HuH-7 (cell line): ENCODE data around the gene NEUROD2.
A peak's percentile ranks its signal among the peaks of the same experiment; 100 is the strongest.

Experiments
- DNase-seq: peaks from one replicate; pipeline ENCODE4 v3.0.0; 2011; ENCODE audit warnings: low spot score

Gene NEUROD2

DNA sequence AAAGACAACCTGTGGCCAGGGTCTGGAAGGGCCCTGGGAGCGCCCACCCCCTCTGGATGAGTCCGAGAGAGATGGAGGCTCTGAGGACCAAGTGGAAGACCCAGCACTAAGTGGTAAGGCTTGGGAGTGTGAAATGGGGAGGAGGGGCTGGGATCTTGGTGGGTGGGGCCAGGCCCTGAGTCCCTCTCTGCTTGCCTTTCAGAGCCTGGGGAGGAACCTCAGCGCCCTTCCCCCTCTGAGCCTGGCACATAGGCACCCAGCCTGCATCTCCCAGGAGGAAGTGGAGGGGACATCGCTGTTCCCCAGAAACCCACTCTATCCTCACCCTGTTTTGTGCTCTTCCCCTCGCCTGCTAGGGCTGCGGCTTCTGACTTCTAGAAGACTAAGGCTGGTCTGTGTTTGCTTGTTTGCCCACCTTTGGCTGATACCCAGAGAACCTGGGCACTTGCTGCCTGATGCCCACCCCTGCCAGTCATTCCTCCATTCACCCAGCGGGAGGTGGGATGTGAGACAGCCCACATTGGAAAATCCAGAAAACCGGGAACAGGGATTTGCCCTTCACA is 28.0 kb upstream of the NEUROD2 start:
- DNase-seq = no peak

GRCh38 chr17:39634384-39634871 is 26.7 kb upstream of the NEUROD2 start:
- DNase-seq = peak; percentile 57

DNA sequence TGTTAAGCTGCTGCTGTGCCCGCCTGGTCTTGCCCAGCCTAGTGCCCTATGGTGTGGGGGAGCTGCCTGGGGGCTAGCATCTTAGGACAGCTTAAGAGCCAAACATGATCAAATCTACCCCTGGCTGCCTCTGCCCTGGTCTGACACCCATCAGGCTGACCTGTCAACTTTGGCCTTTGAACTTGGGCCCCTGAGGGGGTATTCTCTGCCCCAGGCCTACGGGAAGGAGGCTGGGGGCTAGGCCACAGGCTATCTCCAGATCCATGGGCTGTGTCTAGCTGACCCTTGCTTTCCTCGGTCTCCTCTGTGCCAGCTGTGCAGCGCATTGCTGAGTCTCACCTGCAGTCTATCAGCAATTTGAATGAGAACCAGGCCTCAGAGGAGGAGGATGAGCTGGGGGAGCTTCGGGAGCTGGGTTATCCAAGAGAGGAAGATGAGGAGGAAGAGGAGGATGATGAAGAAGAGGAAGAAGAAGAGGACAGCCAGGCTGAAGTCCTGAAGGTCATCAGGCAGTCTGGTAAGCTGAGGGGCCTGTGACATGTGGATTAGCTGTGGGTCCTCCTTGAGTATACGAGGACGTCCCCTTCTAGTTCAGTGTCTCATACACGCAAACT is 26.0 kb upstream of the NEUROD2 start:
- DNase-seq = no peak

GRCh38 chr17:39632153-39632941 is 24.6 kb upstream of the NEUROD2 start:
- DNase-seq = no peak

DNA sequence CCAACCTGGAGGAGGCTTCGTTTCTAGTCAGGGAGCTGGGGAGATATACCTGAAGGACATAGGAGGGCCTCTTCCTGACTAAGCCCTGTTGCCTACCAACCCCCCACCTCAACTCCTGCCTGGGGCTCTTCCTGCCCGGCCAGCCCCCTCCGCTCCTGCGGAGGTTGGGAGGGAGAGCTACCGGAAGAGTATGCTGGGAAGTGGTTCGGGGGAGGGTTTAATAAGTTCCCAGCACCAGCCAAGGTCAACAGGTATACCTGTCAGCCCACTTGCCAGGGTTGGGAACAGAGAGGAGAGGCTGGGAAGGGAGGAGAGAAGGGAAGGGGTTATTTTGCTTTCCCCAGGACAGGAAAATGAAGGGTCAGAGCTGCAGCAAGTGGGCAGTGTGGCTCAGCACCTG is 23.7 kb upstream of the NEUROD2 start:
- no peak for DNase-seq

DNA sequence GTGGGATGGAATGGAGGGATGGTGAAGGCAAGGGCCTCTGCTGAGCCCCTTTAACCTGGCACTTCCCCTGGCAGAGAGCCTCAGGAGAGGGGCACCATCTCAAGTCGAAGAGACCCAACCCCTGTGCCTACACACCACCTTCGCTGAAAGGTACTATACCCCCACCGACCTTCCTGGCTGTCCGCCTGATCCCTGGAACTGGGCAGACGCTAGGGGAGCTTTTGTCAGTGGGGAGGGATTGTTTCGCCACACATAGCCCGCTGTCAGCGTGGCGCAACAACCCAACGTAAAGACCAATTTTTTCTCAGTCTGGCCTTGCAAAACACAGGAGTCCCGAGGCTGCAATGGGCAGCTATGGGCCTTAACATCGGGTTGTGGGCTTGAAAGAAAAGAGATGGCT is 22.2 kb upstream of the NEUROD2 start:
- no peak for DNase-seq

- no peak for DNase-seq
Observed at GRCh38 chr17:39629494-39629880, 21.8 kb upstream of the NEUROD2 start.

- DNase-seq = no peak
Observed at GRCh38 chr17:39628655-39629493, 21.2 kb upstream of the NEUROD2 start.

DNA sequence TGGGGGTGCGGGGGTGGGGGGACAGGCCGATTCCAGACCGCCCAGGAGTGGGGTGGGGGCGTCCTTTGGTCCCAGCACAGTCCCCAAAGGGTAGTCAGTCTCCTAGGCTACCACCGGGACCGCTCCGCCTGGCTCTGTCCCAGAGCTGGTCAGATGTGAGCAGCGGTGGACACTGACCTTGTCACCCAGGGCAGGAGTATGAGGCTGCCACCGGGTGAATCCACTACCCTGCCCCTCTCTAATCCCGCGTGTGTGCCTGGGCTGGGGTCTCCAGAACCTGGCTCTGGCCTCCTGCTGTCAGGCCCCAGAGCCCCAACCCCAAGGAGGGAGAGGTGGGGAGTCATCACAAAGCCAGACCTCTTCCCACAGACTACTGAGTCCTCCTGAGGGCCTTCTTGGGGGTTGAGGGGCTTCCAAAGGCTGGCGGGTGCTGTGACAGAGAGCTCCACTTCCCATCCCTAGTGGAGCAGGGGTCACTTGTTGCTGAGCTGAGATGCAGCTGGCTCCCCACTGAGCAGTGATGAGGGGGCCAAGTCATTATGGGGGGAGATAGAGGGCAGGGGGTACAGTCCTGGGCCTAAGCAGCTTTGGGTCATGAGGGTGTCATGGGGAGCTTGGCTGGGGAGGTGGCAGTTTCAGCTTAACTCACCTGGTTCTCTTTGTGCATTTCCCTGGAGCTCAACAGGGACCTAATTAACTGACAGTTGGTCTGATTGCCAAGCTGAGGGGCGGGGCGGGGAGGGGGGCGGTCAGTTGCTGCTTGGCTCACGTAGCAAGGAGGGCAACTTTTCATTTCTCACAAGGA is 20.2 kb upstream of the NEUROD2 start:
- no peak for DNase-seq

GRCh38 chr17:39627047-39627711 is 19.5 kb upstream of the NEUROD2 start:
- DNase-seq = no peak

- DNase-seq = no peak
Observed at GRCh38 chr17:39626171-39627046, 18.7 kb upstream of the NEUROD2 start, which contains the start of gene PPP1R1B. PPP1R1B (plus strand) TSS chr17:39626952; CDS start chr17:39627393, 441 bp downstream.

- DNase-seq = no peak
Observed at GRCh38 chr17:39625198-39625785, 17.6 kb upstream of the NEUROD2 start.

DNA sequence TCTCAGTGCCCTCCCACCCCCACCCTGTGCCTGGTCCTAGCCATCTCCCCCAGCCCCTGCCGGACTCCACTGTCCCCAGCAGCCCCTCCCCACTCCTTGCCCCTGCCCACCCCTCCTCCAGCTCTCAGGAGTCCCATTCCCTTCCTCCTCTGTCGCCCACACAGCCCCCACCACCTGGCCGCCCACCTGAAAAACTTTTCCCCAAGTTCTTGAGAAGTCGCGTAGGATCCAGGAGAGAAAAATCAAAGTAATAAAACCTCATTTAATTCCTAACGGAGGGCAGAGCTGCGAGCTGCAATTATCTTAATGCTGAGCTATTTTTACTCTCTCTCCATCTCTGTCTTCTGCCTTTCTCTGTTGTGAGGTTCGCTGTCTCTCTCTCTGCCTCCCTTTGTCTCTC is 16.6 kb upstream of the NEUROD2 start:
- DNase-seq = no peak

- peak; percentile 86 for DNase-seq
Observed at GRCh38 chr17:39623356-39623950, 15.7 kb upstream of the NEUROD2 start.

DNA sequence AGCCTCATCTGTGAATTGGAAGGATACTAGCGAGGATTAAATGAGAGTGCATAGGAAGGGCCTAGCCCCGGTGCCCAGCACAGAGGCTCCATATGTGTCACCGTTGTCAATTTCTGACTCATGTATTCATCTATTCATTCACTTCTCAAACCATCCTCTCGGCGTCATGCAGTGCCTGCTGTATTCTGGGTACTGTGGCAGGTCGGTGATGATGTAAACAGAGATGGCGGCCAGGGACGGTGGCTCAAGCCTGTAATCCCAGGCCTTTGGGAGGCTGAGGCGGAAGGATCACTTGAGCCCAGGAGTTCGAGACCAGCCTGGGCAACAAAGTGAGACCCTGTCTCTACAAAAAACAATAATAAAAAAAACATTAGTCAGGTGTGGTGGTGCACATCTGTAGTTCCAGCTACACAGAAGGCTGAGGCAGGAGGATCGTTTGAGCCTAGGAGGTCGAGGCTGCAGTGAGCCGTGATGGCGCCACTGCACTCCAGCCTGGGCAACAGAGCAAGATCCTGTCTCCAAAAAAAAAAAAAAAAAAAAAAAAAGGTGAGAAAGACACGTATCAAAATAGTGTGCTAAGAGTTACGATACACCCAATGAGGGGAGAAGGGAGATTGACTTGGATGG is 14.8 kb upstream of the NEUROD2 start:
- no peak for DNase-seq

DNA sequence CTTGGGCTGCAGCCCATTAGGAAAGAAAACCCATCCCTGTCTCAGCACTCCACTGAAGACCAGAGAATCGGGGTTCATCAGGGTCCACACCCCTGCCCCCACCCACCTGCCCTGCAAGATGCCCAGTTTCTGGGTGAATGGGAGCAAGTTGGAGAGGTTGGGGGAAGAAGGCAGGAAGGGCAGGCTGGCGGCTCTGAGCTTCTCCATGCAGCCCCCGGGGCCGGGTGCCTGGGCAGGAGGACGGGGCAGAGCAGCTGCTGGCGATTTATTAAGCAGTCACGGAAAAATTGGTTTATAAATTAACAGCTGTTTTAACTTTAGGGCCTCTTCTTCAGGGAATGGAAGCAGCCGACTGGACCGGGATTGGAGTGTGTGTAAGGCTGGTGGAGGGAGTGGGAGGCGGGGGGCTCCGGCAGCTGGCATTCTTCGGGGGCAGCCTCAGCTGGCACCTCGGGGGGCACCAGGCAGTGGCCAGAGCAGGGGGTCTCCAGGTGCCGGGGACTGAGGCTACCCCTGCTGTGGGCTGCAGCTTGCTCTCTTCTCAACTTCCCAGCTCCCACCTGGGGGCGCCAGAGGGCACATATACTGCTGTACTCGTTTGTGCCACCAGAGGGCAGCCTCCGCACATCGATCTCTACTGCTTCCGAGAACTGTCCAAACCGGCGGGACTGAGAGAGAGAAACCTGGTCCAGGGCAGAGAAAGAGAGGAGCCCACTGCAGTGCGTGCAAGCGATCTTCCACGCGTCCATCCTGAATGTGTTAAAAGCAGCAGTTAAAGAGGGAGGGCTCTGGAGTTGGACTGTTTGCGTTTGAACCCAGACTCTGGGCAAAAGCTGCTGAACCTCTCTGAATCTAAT is 14.0 kb upstream of the NEUROD2 start:
- DNase-seq = peak; percentile 90

DNA sequence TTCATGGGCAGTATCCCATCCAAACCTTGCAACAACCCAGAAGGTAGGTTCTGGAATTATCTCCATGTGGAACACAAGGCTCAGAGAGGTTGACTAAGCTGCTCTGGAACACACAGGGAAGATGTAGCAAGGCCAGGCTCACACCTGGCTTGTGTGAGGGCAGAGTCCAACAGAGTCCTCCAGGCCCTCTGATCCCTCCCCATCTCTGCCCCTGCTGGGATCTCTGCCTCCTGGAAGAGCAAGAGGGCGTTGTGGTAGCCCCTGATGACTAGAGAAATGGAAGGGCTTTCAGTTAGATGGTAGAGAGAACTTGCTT is 12.0 kb upstream of the NEUROD2 start:
- DNase-seq = no peak
